GM23338 (cell line): ENCODE results near the gene LRP1B. TPM values are rescaled to one million over a fixed set of nuclear protein-coding genes. Genes with fewer than 3 reads are reported as not detected.

Source experiments
- ATAC-seq: fragments of 200-7000 bp; cut with Tn5 transposase; 3 replicates; pipeline ENCODE4 v1.9.1; 2020
- DNase-seq: peaks from one replicate; pipeline ENCODE4 v3.0.0-alpha.2; 2015; ENCODE audit warnings: low spot score
- H2AFZ ChIP-seq: fragments of 200-600 bp; sonication (generic); 2 replicates; pipeline ENCODE4 v1.8.0; 2016; ENCODE audit warnings: antibody characterized with exemption, mild to moderate bottlenecking, moderate library complexity
- H3F3A ChIP-seq: fragments of 200-600 bp; sonication (generic); replicated peaks from 2 replicates; pipeline ENCODE4 v1.8.0; 2017; ENCODE audit warnings: antibody characterized with exemption, mixed run types, low read depth
- H3K27ac ChIP-seq: fragments of 200-600 bp; sonication (generic); 2 replicates; pipeline ENCODE4 v1.6.1; 2016; ENCODE audit warnings: low read depth
- H3K27me3 ChIP-seq: fragments of 200-600 bp; sonication (generic); 2 replicates; pipeline ENCODE4 v1.8.0; 2016; ENCODE audit warnings: mild to moderate bottlenecking, mixed run types, moderate library complexity; ENCODE audit not compliant: insufficient read depth
- H3K36me3 ChIP-seq: fragments of 200-600 bp; sonication (generic); 2 replicates; pipeline ENCODE4 v1.8.0; 2016; ENCODE audit warnings: mild to moderate bottlenecking; ENCODE audit not compliant: insufficient read depth
- H3K4me1 ChIP-seq: fragments of 200-600 bp; sonication (generic); 2 replicates; pipeline ENCODE4 v1.8.0; 2016; ENCODE audit warnings: mild to moderate bottlenecking, moderate library complexity; ENCODE audit not compliant: insufficient read depth
- H3K4me2 ChIP-seq: fragments of 200-600 bp; sonication (generic); 2 replicates; pipeline ENCODE4 v1.7.1; 2017; ENCODE audit warnings: mixed run types
- H3K4me3 ChIP-seq: fragments of 200-600 bp; sonication (generic); 2 replicates; pipeline ENCODE4 v1.6.1; 2016; ENCODE audit warnings: mixed run types
- H3K79me2 ChIP-seq: fragments of 200-600 bp; sonication (generic); replicated peaks from 2 replicates; pipeline ENCODE4 v1.8.0; 2017; ENCODE audit warnings: mild to moderate bottlenecking; ENCODE audit not compliant: insufficient read depth
- H3K9me2 ChIP-seq: fragments of 200-600 bp; sonication (generic); 2 replicates; pipeline ENCODE4 v1.8.0; 2017; ENCODE audit not compliant: insufficient read depth
- H4K20me1 ChIP-seq: fragments of 200-600 bp; sonication (generic); replicated peaks from 2 replicates; pipeline ENCODE4 v1.8.0; 2017; ENCODE audit warnings: mild to moderate bottlenecking; ENCODE audit not compliant: insufficient read depth
- H3K27ac Mint-ChIP-seq: 2 replicates; pipeline ENCODE4 v1.8.0; 2020; ENCODE audit warnings: inconsistent platforms, mild to moderate bottlenecking, moderate library complexity, mixed read lengths
- H3K27me3 Mint-ChIP-seq: 3 replicates; pipeline ENCODE4 v1.8.0; 2022; ENCODE audit warnings: low read depth, mild to moderate bottlenecking, moderate library complexity, mixed read lengths, inconsistent platforms; ENCODE audit not compliant: insufficient read depth, poor library complexity
- H3K36me3 Mint-ChIP-seq: 3 replicates; pipeline ENCODE4 v1.8.0; 2021; ENCODE audit warnings: low read depth, mild to moderate bottlenecking, inconsistent platforms, moderate library complexity, mixed read lengths
- H3K4me1 Mint-ChIP-seq: 3 replicates; pipeline ENCODE4 v1.8.0; 2020; ENCODE audit warnings: mild to moderate bottlenecking, inconsistent platforms, mixed read lengths
- H3K4me3 Mint-ChIP-seq: 3 replicates; pipeline ENCODE4 v1.8.0; 2021; ENCODE audit warnings: moderate library complexity, mild to moderate bottlenecking, inconsistent platforms, mixed read lengths
- H3K9me3 Mint-ChIP-seq: 3 replicates; pipeline ENCODE4 v1.8.0; 2020; ENCODE audit warnings: moderate library complexity, mild to moderate bottlenecking, inconsistent platforms, mixed read lengths
- CREB1 ChIP-seq: fragments of 250-450 bp; sonication (Bioruptor Pico); IDR thresholded peaks from 2 replicates; pipeline ENCODE4 v1.5.0; 2020; ENCODE audit warnings: low read depth, mild to moderate bottlenecking, moderate library complexity
- CTCF ChIP-seq, 2 experiments: fragments of 200-600 bp in 1 of 2; sonication (generic) in 1 of 2; conservative IDR thresholded peaks; 2 replicates each; pipeline versions ENCODE4 v1.5.1 to v1.6.1; 2016 to 2017; ENCODE audit warnings: antibody characterized with exemption in 2 of 2, low read depth in 2 of 2, mild to moderate bottlenecking in 2 of 2, moderate library complexity in 1 of 2
- ETS1 ChIP-seq: IDR thresholded peaks from 2 replicates; pipeline ENCODE4 v1.6.1; 2016; ENCODE audit warnings: antibody characterized with exemption
- EZH2 ChIP-seq: fragments of 200-600 bp; sonication (generic); IDR thresholded peaks from one replicate; pipeline ENCODE4 v1.8.0; 2017; ENCODE audit warnings: antibody characterized with exemption, mild to moderate bottlenecking, low read depth; ENCODE audit not compliant: unreplicated experiment
- EZH2phosphoT487 ChIP-seq: fragments of 200-600 bp; sonication (generic); IDR thresholded peaks from one replicate; pipeline ENCODE4 v1.8.1; 2018; ENCODE audit warnings: antibody characterized with exemption; ENCODE audit not compliant: unreplicated experiment
- JUNB ChIP-seq: IDR thresholded peaks from one replicate; pipeline ENCODE4 v1.6.1; 2016; ENCODE audit warnings: antibody characterized with exemption; ENCODE audit not compliant: unreplicated experiment
- NANOG ChIP-seq: IDR thresholded peaks from 2 replicates; pipeline ENCODE4 v1.6.1; 2016; ENCODE audit warnings: antibody characterized with exemption, borderline replicate concordance
- POLR2AphosphoS5 ChIP-seq: IDR thresholded peaks from 2 replicates; pipeline ENCODE4 v1.6.1; 2016; ENCODE audit warnings: antibody characterized with exemption, low read depth
- REST ChIP-seq: IDR thresholded peaks from one replicate; pipeline ENCODE4 v1.6.1; 2018; ENCODE audit warnings: antibody characterized with exemption; ENCODE audit not compliant: unreplicated experiment
- STAT1 ChIP-seq: IDR thresholded peaks from one replicate; pipeline ENCODE4 v1.6.1; 2016; ENCODE audit warnings: antibody characterized with exemption; ENCODE audit not compliant: unreplicated experiment
- ZNF114 ChIP-seq: fragments of 250-450 bp; sonication (Bioruptor Pico); IDR thresholded peaks from 2 replicates; pipeline ENCODE4 v1.5.0; 2020; ENCODE audit warnings: mild to moderate bottlenecking, moderate library complexity
- ZNF331 ChIP-seq: fragments of 250-450 bp; sonication (Bioruptor Pico); IDR thresholded peaks from 2 replicates; pipeline ENCODE4 v1.5.0; 2020; ENCODE audit warnings: low read depth, mild to moderate bottlenecking, moderate library complexity
- ZNF462 ChIP-seq: fragments of 250-450 bp; sonication (Bioruptor Pico); IDR thresholded peaks from 2 replicates; pipeline ENCODE4 v1.5.0; 2020; ENCODE audit warnings: mild to moderate bottlenecking, moderate library complexity
- polyA plus RNA-seq: library from polyadenylated mRNA; unstranded; fragments of >200 nt; fragmentation: Nextera tagmentation; extraction: Ambion mirVana; gene quantifications from 2 replicates; pipeline ENCODE4 v1.2.1, GENCODE V29; 2016
- total RNA-seq: library from RNA; depleted of rRNA; stranded (reverse); fragments of >200 nt; shearing (Covaris generic); gene quantifications from 2 replicates; pipeline ENCODE4 v1.2.3, GENCODE V29; 2014

Gene LRP1B
- total and polyA plus RNA-seq, 2 experiments from 2014 or later, result 0.15 to 0.97 TPM

GRCh38 chr2:141887363-141887762 is 243.5 kb downstream of the LRP1B start:
- Histone ChIP-seq H3K27me3 (no peaks in the 10 kb centered on the region), H3F3A (no peaks in the 10 kb centered on the region), H2AFZ (no peak overlapping the region), H3K79me2 (no peaks in the 10 kb centered on the region), H3K4me2 (no peak overlapping the region), H3K9me2 (0 out of 2 replicates have a peak, but pooled peaks cover 5% of the 10 kb centered on the region), H3K36me3 (no peaks in the 10 kb centered on the region), H3K4me3 (no peak overlapping the region), H3K4me1 (no peaks in the 10 kb centered on the region; the same call in 1 of the 2 replicates), H4K20me1 (no peaks in the 10 kb centered on the region), H3K27ac (no peak overlapping the region)
- DNase-seq (no peak), ATAC-seq (no peak)
- Mint-ChIP-seq H3K27me3 (no peaks in the 10 kb centered on the region), H3K4me3 (no peak overlapping the region), H3K36me3 (no peaks in the 10 kb centered on the region), H3K4me1 (peaks cover 9% of the 10 kb centered on the region), H3K9me3 (no peaks in the 10 kb centered on the region), H3K27ac (no peak overlapping the region)
- TF ChIP-seq ZNF331 (CRISPR knock-in tag) (no peak), EZH2phosphoT487 (no peak), JUNB (no peak), EZH2 (no peak), REST (no peak), ZNF114 (CRISPR knock-in tag) (no peak), CTCF (conservative IDR thresholded peaks at IDR 0.05; ENCODE audit: low read depth in 2 of 2) (no peak), ETS1 (no peak), ZNF462 (no peak), CREB1 (CRISPR knock-in tag) (no peak), POLR2AphosphoS5 (no peak), NANOG (no peak), STAT1 (no peak)
